ENCODE measurements around the gene PRMT9.
A peak's percentile ranks its signal among the peaks of the same experiment; 100 is the strongest.

PRMT9 gene

GRCh38 chr4:147617841-147618691 lies 65.9 kb downstream of the PRMT9 start:
- no peak for DNase-seq (ENCODE audit: low read depth)

GRCh38 chr4:147617173-147617840 lies 66.7 kb downstream of the PRMT9 start, which contains the start of gene TMEM184C:
Gene TMEM184C, plus strand, starts transcription at chr4:147617397. Its CDS starts 560 bp downstream, at chr4:147617957.
- DNase-seq (ENCODE audit: low read depth): peak; percentile 98

- no peak for DNase-seq (ENCODE audit: low read depth)
These were observed 67.2 kb downstream of the PRMT9 start for GRCh38 chr4:147616849-147617172.

DNA sequence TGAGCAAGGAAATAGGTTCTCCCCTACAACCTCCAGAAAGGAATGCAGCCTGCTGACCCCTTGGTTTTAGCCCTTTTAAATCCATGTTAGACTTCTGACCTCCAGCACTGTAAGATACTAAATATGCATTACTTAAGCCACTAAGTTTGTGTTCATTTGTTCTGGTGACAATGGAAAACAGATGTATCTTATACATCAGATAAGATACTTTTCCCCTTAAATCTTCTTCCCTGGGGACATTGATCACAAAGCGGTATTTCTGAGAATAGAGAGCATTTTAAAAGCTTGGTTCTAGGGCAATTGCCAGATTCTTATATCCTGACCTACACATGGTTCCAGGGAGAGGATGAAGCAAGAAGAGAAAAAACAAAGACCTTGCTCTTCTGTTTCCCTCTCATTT lies 73.3 kb downstream of the PRMT9 start:
- no peak for DNase-seq (ENCODE audit: low read depth)

GRCh38 chr4:147607471-147607870 lies 76.5 kb downstream of the PRMT9 start:
- no peak for DNase-seq (ENCODE audit: low read depth)

DNA sequence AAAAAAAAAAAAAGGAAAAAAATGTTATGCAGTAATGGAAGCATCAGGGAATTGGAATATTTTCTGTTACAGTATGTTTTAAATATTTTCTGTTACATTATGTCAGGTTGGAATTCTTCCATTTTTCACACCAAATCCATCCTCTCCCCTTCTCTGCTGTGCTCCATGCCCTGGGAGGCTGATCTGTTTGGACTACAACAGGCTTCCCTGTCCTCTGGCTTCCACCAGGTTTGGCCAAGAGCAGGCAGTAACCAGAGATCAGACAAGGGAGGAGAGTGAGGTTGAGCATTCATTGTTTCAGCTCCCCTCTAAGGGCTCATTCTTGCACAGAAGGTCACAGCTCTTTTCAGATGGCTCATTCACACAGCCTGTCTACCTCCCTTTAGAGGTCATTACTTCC lies 78.5 kb downstream of the PRMT9 start:
- DNase-seq (ENCODE audit: low read depth): no peak

- no peak for DNase-seq (ENCODE audit: low read depth)
These were observed 84.2 kb downstream of the PRMT9 start for GRCh38 chr4:147599769-147600168.

DNA sequence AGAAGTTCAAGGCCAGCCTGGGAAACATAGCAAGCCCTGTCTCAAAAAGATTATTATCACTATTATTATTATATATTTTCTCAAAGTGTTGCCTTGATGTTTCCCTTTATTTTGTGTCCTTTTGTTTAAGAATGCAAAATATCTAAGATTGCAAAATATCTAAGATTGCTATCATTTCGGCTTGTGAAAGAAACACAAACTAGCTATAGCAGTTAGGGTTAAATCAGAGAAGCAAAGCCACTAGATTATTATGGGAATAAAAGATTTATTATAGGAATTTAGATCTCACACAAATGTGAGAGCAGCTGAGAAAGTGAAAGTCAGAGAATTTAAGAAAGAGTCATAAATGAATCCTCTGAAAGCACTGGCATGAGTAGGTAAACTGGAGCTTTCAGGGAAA lies 84.8 kb downstream of the PRMT9 start:
- no peak for DNase-seq (ENCODE audit: low read depth)

DNA sequence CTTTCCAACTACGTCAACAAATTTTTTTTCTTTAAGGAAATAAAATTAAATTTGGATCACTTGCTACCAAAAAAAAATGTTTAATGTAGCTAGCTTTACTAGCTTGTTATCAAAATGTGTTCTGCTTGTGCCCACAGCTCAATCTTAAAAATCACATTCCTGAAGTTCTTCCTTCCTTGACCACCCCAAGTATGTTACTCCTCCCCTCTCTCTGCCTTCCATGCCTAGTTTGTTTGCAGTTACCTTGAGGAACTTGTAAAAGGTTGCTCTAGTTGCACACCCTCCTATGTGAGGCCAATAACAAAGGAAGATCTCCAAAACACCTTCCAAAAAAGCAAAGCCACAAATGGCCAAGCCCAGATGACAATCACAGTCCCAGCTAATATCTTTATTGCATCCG lies 86.4 kb downstream of the PRMT9 start:
- no peak for DNase-seq (ENCODE audit: low read depth)

- DNase-seq (ENCODE audit: low read depth): no peak
These were observed 87.0 kb downstream of the PRMT9 start for GRCh38 chr4:147596981-147597380.

- DNase-seq (ENCODE audit: low read depth): no peak
These were observed 87.6 kb downstream of the PRMT9 start for GRCh38 chr4:147596377-147596776.

DNA sequence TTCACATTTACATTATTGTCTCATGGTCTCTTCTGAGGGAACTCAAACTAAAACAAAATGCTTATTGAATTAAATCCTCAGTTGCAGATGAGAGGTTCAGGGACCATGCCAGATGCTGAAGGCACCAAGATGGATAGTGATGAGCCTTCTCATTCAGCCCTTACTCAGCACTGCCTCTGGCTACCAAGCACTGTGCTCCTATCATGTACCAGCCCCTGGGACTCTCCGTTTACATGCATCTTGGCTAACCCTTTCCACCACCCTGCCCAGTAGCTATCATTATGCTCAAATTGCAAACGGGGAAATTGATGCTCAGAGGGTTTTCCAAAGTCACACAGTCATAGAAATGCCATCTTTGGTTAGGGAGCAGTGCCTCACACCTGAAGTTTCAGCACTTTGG lies 89.4 kb downstream of the PRMT9 start:
- DNase-seq (ENCODE audit: low read depth): no peak

- no peak for DNase-seq (ENCODE audit: low read depth)
These were observed 89.9 kb downstream of the PRMT9 start for GRCh38 chr4:147594107-147594506.

- no peak for DNase-seq (ENCODE audit: low read depth)
These were observed 92.9 kb downstream of the PRMT9 start for GRCh38 chr4:147591106-147591505.

GRCh38 chr4:147590249-147590920 lies 93.6 kb downstream of the PRMT9 start:
- peak; percentile 3 for DNase-seq (ENCODE audit: low read depth)

DNA sequence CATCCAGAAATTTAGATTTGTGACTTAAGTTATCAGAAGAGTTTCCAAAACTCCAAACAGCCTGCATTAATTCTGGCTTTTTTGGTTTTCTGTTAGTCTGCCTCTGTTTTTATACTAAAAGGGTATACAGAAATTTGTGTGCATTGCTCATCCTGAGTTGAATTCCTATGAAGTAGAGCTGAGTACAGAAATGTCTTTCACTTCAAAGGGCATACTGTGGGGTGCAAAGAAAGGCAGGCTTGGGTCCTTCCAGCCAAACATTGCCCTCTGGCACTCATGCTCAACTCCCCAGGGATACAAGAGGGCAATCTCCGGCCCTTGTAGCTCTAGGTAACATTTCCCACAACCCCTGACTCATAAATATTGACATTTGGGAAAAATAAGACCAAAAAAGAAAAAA lies 94.4 kb downstream of the PRMT9 start:
- DNase-seq (ENCODE audit: low read depth): no peak

Measured in activated T-helper 9 cell treated with anti-CD3 and anti-CD28 coated beads, Interleukin-2, amount 50 U/mL, for 16 hours (primary cell).